AML-193 (cell line): ENCODE data around the gene SGPL1.
"Not testable (repeated sequence)": the region's sequence is repeated elsewhere in the genome, so short reads cannot be mapped to it uniquely, and the experiment has no call there.

Source experiments
- DNase-seq, 2 experiments: peaks; one replicate each; lab custom pipeline; 2025; lab: John Stamatoyannopoulos, UW

The SGPL1 gene

GRCh38 chr10:70843776-70844489 is 28.2 kb downstream of the SGPL1 start:
- no peak for DNase-seq

- no peak for DNase-seq
Observed at GRCh38 chr10:70845256-70845655, 29.5 kb downstream of the SGPL1 start.

- no peak for DNase-seq
Observed at GRCh38 chr10:70845816-70846215, 30.1 kb downstream of the SGPL1 start.

GRCh38 chr10:70846795-70847194 is 31.0 kb downstream of the SGPL1 start:
- DNase-seq: no peak

GRCh38 chr10:70847659-70848360 is 32.1 kb downstream of the SGPL1 start:
- no peak for DNase-seq

GRCh38 chr10:70849582-70850016 is 33.9 kb downstream of the SGPL1 start:
- no peak for DNase-seq

- no peak for DNase-seq
Observed at GRCh38 chr10:70850097-70850496, 34.3 kb downstream of the SGPL1 start.

- DNase-seq: no peak
Observed at GRCh38 chr10:70851597-70852475, 36.1 kb downstream of the SGPL1 start.

- DNase-seq: no peak
Observed at GRCh38 chr10:70853038-70853437, 37.3 kb downstream of the SGPL1 start.

- no peak for DNase-seq
Observed at GRCh38 chr10:70853457-70853856, 37.7 kb downstream of the SGPL1 start.

- DNase-seq: no peak
Observed at GRCh38 chr10:70856454-70856853, 40.7 kb downstream of the SGPL1 start.

GRCh38 chr10:70858759-70859158 is 43.0 kb downstream of the SGPL1 start:
- no peak for DNase-seq

- DNase-seq: not testable (repeated sequence)
Observed at GRCh38 chr10:70861495-70862197, 45.9 kb downstream of the SGPL1 start.

GRCh38 chr10:70863470-70864160 is 47.9 kb downstream of the SGPL1 start:
- no peak for DNase-seq

GRCh38 chr10:70864935-70865334 is 49.2 kb downstream of the SGPL1 start:
- no peak for DNase-seq

- DNase-seq: peak; percentile 89 to 93
Observed at GRCh38 chr10:70866424-70866823, 50.7 kb downstream of the SGPL1 start.

- no peak for DNase-seq
Observed at GRCh38 chr10:70872291-70872690, 56.5 kb downstream of the SGPL1 start.

GRCh38 chr10:70874061-70874460 is 58.3 kb downstream of the SGPL1 start:
- no peak for DNase-seq

- DNase-seq: no peak
Observed at GRCh38 chr10:70879207-70879606, 63.5 kb downstream of the SGPL1 start.

- peak; percentile 58 to 80 for DNase-seq
Observed at GRCh38 chr10:70880077-70880534, 64.4 kb downstream of the SGPL1 start.

- no peak for DNase-seq
Observed at GRCh38 chr10:70884741-70885140, 69.0 kb downstream of the SGPL1 start.
